T-helper 2 cell treated with Interferon-gamma antibody and Interleukin-4, amounts not matched to agents 100 ng/mL and 5 ng/mL, for 36 hours (primary cell): ENCODE data around the gene GREM2. TPM values are rescaled to one million over a fixed set of nuclear protein-coding genes. Genes with fewer than 3 reads are reported as not detected.

Experiments
- intact Hi-C: fragments of 100-400 bp; cut with micrococcal nuclease; formaldehyde crosslinking; loops from one replicate; pipeline ENCODE4 v1.15.1; 2023
- total RNA-seq: library from RNA; stranded (reverse); gene quantifications from 2 replicates; pipeline ENCODE4 v1.2.3, GENCODE V29; 2022

GREM2 gene
- total RNA-seq, 1 donor from 2014 or later: not detected

DNA sequence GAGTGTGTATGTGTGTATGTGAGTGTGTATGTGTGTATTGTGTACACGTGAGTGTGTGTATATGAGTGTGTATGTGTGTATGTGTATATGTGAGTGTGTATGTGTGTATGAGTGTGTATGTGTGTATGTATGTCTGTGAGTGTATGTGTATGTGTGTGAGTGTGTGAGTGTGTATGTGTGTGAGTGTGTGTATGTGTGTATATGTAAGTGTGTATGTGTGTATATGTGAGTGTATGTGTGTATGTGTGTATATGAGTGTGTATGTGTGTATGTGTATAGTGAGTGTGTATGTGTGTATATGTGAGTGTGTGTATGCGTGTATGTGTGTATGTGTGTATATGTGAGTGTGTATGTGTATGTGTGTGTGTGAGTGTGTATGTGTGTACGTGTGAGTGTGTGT is 49.2 kb downstream of the GREM2 start:
- intact Hi-C loops: no loop called here

- intact Hi-C loops: no loop called here
Measured at GRCh38 chr1:240562111-240562590, 49.8 kb downstream of the GREM2 start.

GRCh38 chr1:240559781-240560180 is 52.2 kb downstream of the GREM2 start:
- intact Hi-C loops: no loop called here

- intact Hi-C loops: no loop called here
Measured at GRCh38 chr1:240555524-240555923, 56.4 kb downstream of the GREM2 start.

DNA sequence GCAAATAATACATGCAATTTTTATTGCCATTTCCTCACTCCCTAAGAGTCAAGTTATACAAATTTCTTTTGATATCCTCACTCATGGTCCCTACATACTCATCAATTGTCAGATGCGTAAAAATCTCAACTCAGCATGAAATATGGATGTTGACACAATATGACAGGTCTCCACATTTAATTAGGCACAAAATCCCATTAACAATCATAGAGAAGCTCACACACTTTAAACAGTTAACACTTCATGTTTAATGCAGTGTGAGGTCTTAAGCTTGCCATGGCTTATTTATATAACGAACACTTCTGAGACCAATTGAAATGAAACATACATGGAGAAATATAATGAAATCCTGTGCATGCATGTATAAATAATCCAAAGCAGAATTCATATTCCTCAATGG is 58.6 kb downstream of the GREM2 start:
- intact Hi-C loops: no loop called here

- intact Hi-C loops: no loop called here
Measured at GRCh38 chr1:240539769-240540414, 72.1 kb downstream of the GREM2 start.

- intact Hi-C loops: no loop called here
Measured at GRCh38 chr1:240538776-240539430, 73.1 kb downstream of the GREM2 start.

DNA sequence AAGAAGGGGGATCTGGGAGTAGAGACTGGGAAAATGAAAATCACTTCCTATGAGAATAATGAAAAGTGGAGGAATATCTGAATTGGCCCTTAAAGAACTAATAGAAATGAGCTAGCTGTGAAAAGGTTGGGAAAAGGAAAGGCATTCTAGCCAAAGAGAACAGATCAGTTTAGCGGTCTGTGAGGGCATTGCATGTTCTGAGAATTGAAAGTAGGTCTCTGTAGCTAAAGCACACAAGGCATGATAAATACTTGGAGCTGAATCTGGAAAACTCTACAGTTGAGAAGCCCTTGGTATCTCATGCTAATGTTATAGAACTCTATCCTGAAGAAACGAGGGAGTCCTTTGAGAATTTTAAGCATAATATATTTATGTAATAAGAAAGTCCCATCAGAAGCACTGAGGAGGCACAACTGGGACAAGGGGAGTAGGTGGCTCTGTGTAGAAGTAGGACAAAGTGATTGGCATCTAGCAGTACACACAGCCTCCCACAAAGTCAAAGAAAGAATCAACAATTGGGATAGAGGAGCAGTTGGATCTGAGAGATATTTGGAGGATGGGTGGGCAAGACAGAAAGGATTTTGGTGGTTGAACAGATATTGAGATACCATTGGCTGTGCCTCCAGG is 78.7 kb downstream of the GREM2 start:
- intact Hi-C loops: no loop called here

- intact Hi-C loops: no loop called here
Measured at GRCh38 chr1:240528591-240528990, 83.4 kb downstream of the GREM2 start.

DNA sequence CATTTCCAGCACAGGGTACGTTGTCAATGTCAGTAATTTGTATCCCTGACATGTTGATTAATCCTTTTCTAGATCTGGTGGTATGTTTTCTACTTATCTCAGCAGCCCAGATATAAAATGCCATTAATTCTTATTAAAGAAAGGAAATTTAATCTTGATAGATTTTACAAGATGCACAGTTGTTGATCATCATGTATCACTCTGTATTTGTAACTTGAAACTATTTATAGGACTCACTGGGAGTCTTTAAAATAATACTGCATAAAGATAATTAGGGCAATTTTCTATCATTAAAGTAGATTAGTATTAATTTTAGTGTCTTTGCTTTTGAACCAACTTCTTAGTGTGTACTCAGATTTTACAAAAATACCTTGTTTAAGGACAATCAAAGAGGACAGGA is 84.9 kb downstream of the GREM2 start:
- intact Hi-C loops: no loop called here

DNA sequence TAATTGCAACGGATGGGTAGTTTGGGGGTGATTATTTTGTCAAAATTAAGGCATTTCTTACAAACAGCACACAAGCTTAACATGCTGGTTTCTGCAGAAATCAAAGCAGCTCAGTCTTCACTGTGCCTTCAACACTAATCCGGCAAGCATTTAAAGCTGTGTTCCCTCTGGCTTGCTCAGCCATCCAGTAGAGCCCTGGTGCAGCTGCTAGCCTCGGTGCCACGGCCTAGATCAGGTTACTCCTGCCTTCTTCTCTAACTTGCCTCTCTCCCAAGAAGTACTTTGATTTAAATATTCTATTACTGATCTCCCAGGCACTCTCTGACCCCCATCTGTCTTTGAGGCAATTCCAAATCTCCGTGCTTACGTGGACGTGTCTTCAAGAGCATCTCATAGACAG is 85.6 kb downstream of the GREM2 start:
- intact Hi-C loops: no loop called here

GRCh38 chr1:240524356-240525069 is 87.4 kb downstream of the GREM2 start:
- intact Hi-C loops: no loop called here

DNA sequence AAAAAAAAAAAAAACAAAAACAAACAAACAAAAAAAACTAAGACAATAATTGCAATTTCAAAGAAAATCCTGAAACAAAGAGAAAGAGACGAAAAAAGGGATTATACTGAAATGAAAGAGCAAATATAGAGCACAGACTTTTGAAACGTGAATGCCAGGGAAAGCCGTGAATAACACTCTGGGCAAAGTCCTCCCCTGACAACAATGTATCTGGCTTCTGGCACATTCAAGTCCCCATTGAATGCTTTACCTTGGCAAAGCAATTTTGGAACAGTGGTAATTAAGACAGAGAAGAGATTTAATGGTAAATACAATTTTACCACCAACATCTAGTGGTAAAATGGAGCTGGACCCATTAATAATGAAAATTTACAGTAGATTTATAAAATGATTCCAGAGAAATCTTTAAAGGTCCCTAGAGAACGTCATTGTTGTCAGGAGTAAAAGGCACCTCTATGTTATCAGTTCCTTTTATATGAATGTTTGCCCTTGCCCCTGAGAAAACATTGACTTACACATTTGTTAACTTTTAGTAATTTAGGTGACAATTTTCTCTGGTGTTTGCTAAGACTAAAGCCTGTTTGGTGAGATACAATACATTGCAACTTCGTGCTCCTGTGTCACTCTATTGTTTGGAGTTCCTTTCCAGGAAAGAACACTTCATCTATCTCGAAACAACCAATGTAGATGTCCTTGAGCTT is 89.7 kb downstream of the GREM2 start:
- intact Hi-C loops: no loop called here

DNA sequence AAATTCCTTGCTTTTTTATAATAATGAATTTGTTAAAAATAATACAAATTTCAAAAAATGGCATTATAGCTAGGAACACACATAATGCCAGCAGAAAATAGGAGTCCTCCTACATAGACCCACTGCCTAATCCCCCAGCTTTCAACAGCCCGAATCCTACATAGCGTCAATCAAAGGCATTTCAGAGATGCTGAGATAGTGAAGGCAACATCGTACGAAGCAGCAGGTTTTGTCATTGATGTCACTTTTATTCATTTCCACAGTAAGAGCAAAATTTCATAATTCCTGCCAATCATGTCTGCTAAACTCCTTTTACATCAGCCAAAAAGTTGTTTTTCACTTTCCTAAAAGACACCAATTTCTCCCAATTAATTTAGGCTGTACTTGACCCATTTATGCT is 94.1 kb downstream of the GREM2 start:
- intact Hi-C loops: no loop called here

DNA sequence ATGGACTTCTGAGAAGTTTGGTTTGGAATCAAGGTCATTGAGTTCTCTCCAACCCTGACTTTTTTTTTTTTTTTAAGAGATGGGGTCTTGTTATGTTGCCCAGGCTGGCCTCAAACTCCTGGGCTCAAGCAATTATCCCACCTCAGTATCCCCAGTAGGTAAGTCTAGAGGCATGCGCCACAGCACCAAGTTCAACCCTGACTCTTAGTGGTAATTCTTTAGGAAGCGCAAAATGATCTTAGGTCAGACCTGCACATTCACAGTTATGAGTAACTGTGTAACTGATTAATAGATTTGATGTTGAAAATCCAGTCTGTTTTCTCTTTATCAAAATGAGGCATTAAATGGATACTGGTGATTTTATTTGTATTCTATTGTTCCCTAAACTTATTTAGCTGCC is 95.9 kb downstream of the GREM2 start:
- intact Hi-C loops: no loop called here

DNA sequence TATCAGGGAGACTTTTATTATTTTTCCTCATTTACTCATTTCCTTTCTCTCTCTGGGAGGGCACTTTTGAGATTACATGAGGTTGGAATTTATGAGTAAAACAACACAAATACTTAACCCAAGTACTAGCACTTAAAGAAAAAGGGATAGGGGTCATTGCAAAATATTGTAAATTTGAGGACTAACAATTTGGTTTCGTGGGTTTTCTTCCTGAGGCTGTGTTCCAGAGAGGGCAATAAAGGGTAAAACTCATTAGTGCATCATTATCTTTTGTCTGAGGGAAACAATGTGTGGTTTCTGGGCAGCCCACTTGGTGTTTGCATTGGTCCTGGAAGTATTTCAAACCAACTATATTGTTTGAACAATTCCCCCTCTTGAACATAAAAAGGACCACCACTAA is 96.5 kb downstream of the GREM2 start:
- intact Hi-C loops: no loop called here

DNA sequence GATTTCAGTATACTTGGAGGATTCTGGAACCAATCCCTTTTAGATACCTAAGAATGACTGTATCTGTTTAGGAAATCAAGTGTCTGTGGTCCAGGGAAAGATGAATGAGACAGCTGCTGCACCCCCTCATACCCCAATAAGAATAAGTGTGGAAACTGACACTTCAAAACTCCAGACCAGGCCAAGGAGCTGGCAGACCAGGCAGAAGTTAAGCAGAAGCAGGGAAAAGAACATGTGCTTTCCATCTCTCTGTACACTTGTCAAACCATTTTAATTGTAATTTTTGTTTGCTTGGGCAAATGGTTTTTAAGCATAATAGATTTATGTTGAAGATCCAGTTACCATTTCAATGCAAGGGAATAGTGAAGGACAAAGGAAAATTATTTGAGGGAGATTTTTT is 100.2 kb downstream of the GREM2 start:
- intact Hi-C loops: no loop called here

- intact Hi-C loops: no loop called here
Measured at GRCh38 chr1:240508950-240509349, 103.0 kb downstream of the GREM2 start.

- intact Hi-C loops: no loop called here
Measured at GRCh38 chr1:240508201-240508600, 103.8 kb downstream of the GREM2 start.

GRCh38 chr1:240506176-240506575 is 105.8 kb downstream of the GREM2 start:
- intact Hi-C loops: no loop called here

GRCh38 chr1:240503558-240503957 is 108.4 kb downstream of the GREM2 start:
- intact Hi-C loops: no loop called here
